Endothelial cell of umbilical vein (primary cell): Measurements from ENCODE around the gene ATXN7. TPM values are rescaled to one million over a fixed set of nuclear protein-coding genes. Genes with fewer than 3 reads are reported as not detected.

ENCODE experiments used
- BruUV-seq: library from RNA; stranded (reverse); fragments of 400-500 nt; replicated peaks from 2 replicates; lab custom pipeline; 2021; lab: Mats Ljungman, UMichigan
- CTCF ChIA-PET: fragments of 300-600, 350-600 bp; sonication (Branson Sonifier 250); formaldehyde crosslinking; loops from one replicate; lab custom pipeline; 2021; ENCODE audit warnings: antibody characterized with exemption, inconsistent platforms; lab: Charles Lee
- POLR2A ChIA-PET: fragments of 300-600, 350-600 bp; sonication (Branson Sonifier 250); formaldehyde crosslinking; loops from one replicate; lab custom pipeline; 2021; ENCODE audit warnings: antibody characterized with exemption, inconsistent platforms; lab: Charles Lee
- DNase-seq: peaks from one replicate; pipeline ENCODE4 v3.0.0-alpha.2; 2011; ENCODE audit warnings: low read depth, low spot score
- FAIRE-seq: peaks from 2 replicates; lab custom pipeline; 2011; peaks lifted over from hg19 to GRCh38; lab: Jason Lieb, UNC
- H2AFZ ChIP-seq: 2 replicates; pipeline ENCODE4 v1.6.0; 2012; ENCODE audit warnings: low read depth, low read length, control low read depth, inconsistent platforms
- H3K27ac ChIP-seq: 2 replicates; pipeline ENCODE4 v1.5.1; 2011; ENCODE audit warnings: low read depth, mild to moderate bottlenecking, control low read depth, low read length, moderate library complexity; ENCODE audit not compliant: insufficient read depth
- H3K27me3 ChIP-seq, 2 experiments: 2 replicates each; pipeline versions ENCODE4 v1.6.0 to v1.6.1; 2011; ENCODE audit warnings: low read length in 2 of 2, mixed read lengths in 1 of 2; ENCODE audit not compliant: control insufficient read depth in 2 of 2, insufficient read depth in 2 of 2
- H3K36me3 ChIP-seq, 2 experiments: 2 replicates in 1 of 2; 3 replicates in 1 of 2; pipeline ENCODE4 v1.5.1; 2011; ENCODE audit warnings: low read length in 2 of 2, mild to moderate bottlenecking in 1 of 2, moderate library complexity in 1 of 2; ENCODE audit not compliant: control insufficient read depth in 2 of 2, insufficient read depth in 2 of 2; ENCODE audit errors: extremely low read depth in 1 of 2
- H3K4me1 ChIP-seq: 3 replicates; pipeline ENCODE4 v1.5.1; 2011; ENCODE audit warnings: mild to moderate bottlenecking, low read length; ENCODE audit not compliant: control insufficient read depth, insufficient read depth; ENCODE audit errors: extremely low read depth
- H3K4me2 ChIP-seq: 2 replicates; pipeline ENCODE4 v1.6.1; 2011; ENCODE audit warnings: low read length, control low read depth, mixed read lengths; ENCODE audit not compliant: insufficient read depth
- H3K4me3 ChIP-seq, 3 experiments: fragments of 200-600 bp in 1 of 3; sonication (generic), shearing (Covaris generic) in 1 of 3; replicated peaks in 1 of 3; 2 replicates each; pipeline ENCODE4 v1.5.1; 2011 to 2016; ENCODE audit warnings: control low read depth in 3 of 3, low read length in 3 of 3, mild to moderate bottlenecking in 2 of 3, inconsistent platforms in 1 of 3, low read depth in 1 of 3, moderate library complexity in 1 of 3; ENCODE audit not compliant: insufficient read depth in 1 of 3
- H3K79me2 ChIP-seq: 2 replicates; pipeline ENCODE4 v1.6.0; 2012; ENCODE audit warnings: low read length, inconsistent platforms; ENCODE audit not compliant: control insufficient read depth, insufficient read depth
- H3K9ac ChIP-seq: replicated peaks from 2 replicates; pipeline ENCODE3; 2011; ENCODE audit warnings: low read length, control low read depth; ENCODE audit not compliant: insufficient read depth; ENCODE audit errors: extremely low read depth
- H3K9me1 ChIP-seq: replicated peaks from 3 replicates; pipeline ENCODE4 v1.6.0; 2011; ENCODE audit warnings: mild to moderate bottlenecking, low read length; ENCODE audit not compliant: control insufficient read depth, insufficient read depth; ENCODE audit errors: extremely low read depth
- H3K9me3 ChIP-seq: replicated peaks from 2 replicates; pipeline ENCODE4 v1.5.1; 2012; ENCODE audit warnings: low read length, inconsistent platforms; ENCODE audit not compliant: control insufficient read depth, insufficient read depth
- H4K20me1 ChIP-seq: replicated peaks from 2 replicates; pipeline ENCODE3; 2011; ENCODE audit warnings: mild to moderate bottlenecking, low read length; ENCODE audit not compliant: control insufficient read depth, insufficient read depth; ENCODE audit errors: extremely low read depth
- EZH2 ChIP-seq: IDR thresholded peaks from 2 replicates; pipeline ENCODE4 v1.6.1; 2012; ENCODE audit warnings: borderline replicate concordance, low read depth, mild to moderate bottlenecking, moderate library complexity, low read length, inconsistent platforms; ENCODE audit not compliant: severe bottlenecking
- FOS ChIP-seq: IDR thresholded peaks from 2 replicates; pipeline ENCODE4 v1.6.1; 2011; ENCODE audit warnings: mild to moderate bottlenecking, low read length, moderate library complexity, borderline replicate concordance; ENCODE audit not compliant: insufficient read depth
- GATA2 ChIP-seq: IDR thresholded peaks from 2 replicates; pipeline ENCODE4 v1.7.0; 2011; ENCODE audit warnings: low read depth, mild to moderate bottlenecking, moderate library complexity, mixed read lengths, low read length; ENCODE audit not compliant: insufficient read length, insufficient read depth
- JUN ChIP-seq: IDR thresholded peaks from 2 replicates; pipeline ENCODE4 v1.6.1; 2011; ENCODE audit warnings: borderline replicate concordance, low read depth; ENCODE audit not compliant: insufficient read length, insufficient read depth
- MYC ChIP-seq: IDR thresholded peaks from one replicate; pipeline ENCODE4 v1.6.1; 2011; ENCODE audit warnings: mild to moderate bottlenecking, low read depth, low read length
- POLR2A ChIP-seq: IDR thresholded peaks from 2 replicates; pipeline ENCODE4 v1.6.1; 2012; ENCODE audit warnings: low read depth, mild to moderate bottlenecking, control low read depth, low read length
- POLR2AphosphoS5 ChIP-seq: IDR thresholded peaks from 2 replicates; pipeline ENCODE4 v1.6.1; 2012; ENCODE audit warnings: low read depth, mild to moderate bottlenecking, control low read depth, low read length, moderate library complexity; ENCODE audit not compliant: insufficient read depth
- dilution Hi-C: fragments of 300-500 bp; cut with MboI; formaldehyde crosslinking; loops from one replicate; pipeline ENCODE4 v1.15.0; 2019; ENCODE audit warnings: low sequenced_read_pairs; ENCODE audit not compliant: extremely low pct_ligation_motif_present
- intact Hi-C: fragments of 100-400 bp; cut with micrococcal nuclease; formaldehyde crosslinking; loops from one replicate; pipeline ENCODE4 v1.10.0; 2022
- polyA plus RNA-seq, 4 experiments: library from polyadenylated mRNA; depleted of rRNA in 3 of 4; stranded (reverse) in 3 of 4; unstranded in 1 of 4; fragments of >200 nt; gene quantifications; 2 replicates each; pipeline versions ENCODE4 v1.2.1 to v1.2.3, GENCODE V29; 2011 to 2012; ENCODE audit warnings: missing spikeins in 1 of 4
- total RNA-seq: library from RNA; stranded (reverse); gene quantifications from 2 replicates; pipeline ENCODE4 v1.2.3, GENCODE V29; 2021
- TF ChIP-seq, protein P1 (sequence below), 2 donors: IDR thresholded peaks; 1 replicate in 1 of 2; 2 replicates in 1 of 2; pipeline ENCODE4 v1.5.1; 2011; ENCODE audit warnings: low read length in 2 of 2, mild to moderate bottlenecking in 2 of 2, moderate library complexity in 2 of 2, control low read depth in 1 of 2, inconsistent platforms in 1 of 2, low read depth in 1 of 2; ENCODE audit not compliant: insufficient read depth in 1 of 2; ENCODE audit errors: extremely low read depth in 1 of 2
- TF ChIP-seq, protein P2 (sequence below): IDR thresholded peaks from 2 replicates; pipeline ENCODE4 v1.6.1; 2011; ENCODE audit not compliant: insufficient read depth, insufficient read length

The ATXN7 gene
- total and polyA plus RNA-seq, 2 donors (not counting 3 experiments of a cell fraction or from before 2014, with no cell fraction given), result 21.2 to 34.7 TPM

DNA sequence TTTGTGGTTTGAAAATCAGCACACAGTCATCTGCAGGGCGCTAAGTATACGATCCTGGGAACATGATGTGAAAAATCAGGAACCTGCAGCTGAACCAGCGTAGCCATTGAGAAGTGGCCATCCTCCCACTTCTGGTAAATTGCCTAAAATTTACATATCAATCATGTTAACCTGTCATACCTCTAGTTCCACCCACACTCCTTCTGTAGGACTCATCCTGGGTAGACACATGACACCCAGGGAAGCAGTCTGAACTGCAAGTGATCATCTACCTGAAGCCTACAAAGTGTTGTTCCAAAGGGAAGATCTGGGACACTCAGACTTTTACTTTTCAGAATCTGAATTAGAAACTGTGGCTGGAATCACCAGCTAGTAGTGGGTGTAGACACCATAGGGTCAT lies 165.1 kb downstream of the ATXN7 start:
- TF ChIP-seq, protein P1, sequence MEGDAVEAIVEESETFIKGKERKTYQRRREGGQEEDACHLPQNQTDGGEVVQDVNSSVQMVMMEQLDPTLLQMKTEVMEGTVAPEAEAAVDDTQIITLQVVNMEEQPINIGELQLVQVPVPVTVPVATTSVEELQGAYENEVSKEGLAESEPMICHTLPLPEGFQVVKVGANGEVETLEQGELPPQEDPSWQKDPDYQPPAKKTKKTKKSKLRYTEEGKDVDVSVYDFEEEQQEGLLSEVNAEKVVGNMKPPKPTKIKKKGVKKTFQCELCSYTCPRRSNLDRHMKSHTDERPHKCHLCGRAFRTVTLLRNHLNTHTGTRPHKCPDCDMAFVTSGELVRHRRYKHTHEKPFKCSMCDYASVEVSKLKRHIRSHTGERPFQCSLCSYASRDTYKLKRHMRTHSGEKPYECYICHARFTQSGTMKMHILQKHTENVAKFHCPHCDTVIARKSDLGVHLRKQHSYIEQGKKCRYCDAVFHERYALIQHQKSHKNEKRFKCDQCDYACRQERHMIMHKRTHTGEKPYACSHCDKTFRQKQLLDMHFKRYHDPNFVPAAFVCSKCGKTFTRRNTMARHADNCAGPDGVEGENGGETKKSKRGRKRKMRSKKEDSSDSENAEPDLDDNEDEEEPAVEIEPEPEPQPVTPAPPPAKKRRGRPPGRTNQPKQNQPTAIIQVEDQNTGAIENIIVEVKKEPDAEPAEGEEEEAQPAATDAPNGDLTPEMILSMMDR (IDR thresholded peaks at IDR 0.05; ENCODE audit: extremely low read depth in 1 of 2, insufficient read depth in 1 of 2, low read depth in 1 of 2, low read length in 2 of 2), result no peak
- TF ChIP-seq FOS, result no peak
- TF ChIP-seq POLR2AphosphoS5, result no peak
- TF ChIP-seq, protein P2, sequence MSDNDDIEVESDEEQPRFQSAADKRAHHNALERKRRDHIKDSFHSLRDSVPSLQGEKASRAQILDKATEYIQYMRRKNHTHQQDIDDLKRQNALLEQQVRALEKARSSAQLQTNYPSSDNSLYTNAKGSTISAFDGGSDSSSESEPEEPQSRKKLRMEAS, result no peak
- TF ChIP-seq JUN, result no peak
- TF ChIP-seq GATA2, result no peak
- no peak for TF ChIP-seq MYC
- TF ChIP-seq POLR2A, result no peak
- TF ChIP-seq EZH2, result no peak
- H3K79me2 ChIP-seq, result no peaks in the 10 kb centered on the region
- no peaks in the 10 kb centered on the region for H3K9me1 ChIP-seq
- H3K27me3 ChIP-seq, result peaks cover 17 to 39% of the 10 kb centered on the region in 2 experiments
- BruUV-seq, result no TSS peak
- no peak overlapping the region for H3K27ac ChIP-seq
- no peak overlapping the region for H3K4me2 ChIP-seq
- dilution Hi-C loops (loop anchor here (25.0 kb wide), 1 partner anchor 434 kb away; no protein-coding TSS in a partner anchor), intact Hi-C loops (no loop called here)
- H3K4me1 ChIP-seq, result no peaks in the 10 kb centered on the region
- H3K9me3 ChIP-seq, result no peaks in the 10 kb centered on the region
- H4K20me1 ChIP-seq, result no peaks in the 10 kb centered on the region
- no peak overlapping the region for H3K4me3 ChIP-seq
- ChIA-PET CTCF (interaction anchor here (3.2 to 6.7 kb wide), 3 partner anchors 195 to 457 kb away, joined by 45 to 112 read pairs (median 62); partner anchors contain the start of gene PRICKLE2), POLR2A (no interaction called here)
- no peak for DNase-seq
- H2AFZ ChIP-seq, result no peak overlapping the region
- no peak for FAIRE-seq
- H3K36me3 ChIP-seq, result no peaks in the 10 kb centered on the region
- H3K9ac ChIP-seq, result no peak overlapping the region
